T-helper 2 cell (primary cell): Measurements from ENCODE around the gene SCP2.

Experiments
- DNase-seq, 5 experiments: peaks; one replicate each; pipeline versions ENCODE4 v3.0.0 to v3.0.0-alpha.2; 2012 to 2022

The SCP2 gene

GRCh38 chr1:53069663-53070327 is 142.7 kb downstream of the SCP2 start:
- DNase-seq = no peak

- DNase-seq = peak in 1 of 5 experiments; percentile 0
Observed at GRCh38 chr1:53070621-53071020, 143.5 kb downstream of the SCP2 start.

GRCh38 chr1:53071167-53071865 is 144.2 kb downstream of the SCP2 start:
- DNase-seq = peak in 1 of 5 experiments; percentile 2

GRCh38 chr1:53071915-53072314 is 144.8 kb downstream of the SCP2 start:
- DNase-seq = no peak

GRCh38 chr1:53073287-53073686 is 146.2 kb downstream of the SCP2 start:
- no peak for DNase-seq

- DNase-seq = peak in 1 of 5 experiments; percentile 7
Observed at GRCh38 chr1:53073868-53074311, 146.8 kb downstream of the SCP2 start.

- DNase-seq = peak in 1 of 5 experiments; percentile 2
Observed at GRCh38 chr1:53074313-53075154, 147.5 kb downstream of the SCP2 start.

- no peak for DNase-seq
Observed at GRCh38 chr1:53075206-53075605, 148.1 kb downstream of the SCP2 start.

GRCh38 chr1:53075761-53076163 is 148.7 kb downstream of the SCP2 start:
- DNase-seq = peak in 1 of 5 experiments; percentile 0

GRCh38 chr1:53076165-53076564 is 149.1 kb downstream of the SCP2 start:
- peak in 1 of 5 experiments; percentile 5 for DNase-seq

- DNase-seq = no peak
Observed at GRCh38 chr1:53076721-53077598, 149.9 kb downstream of the SCP2 start.

- no peak for DNase-seq
Observed at GRCh38 chr1:53077599-53077965, 150.5 kb downstream of the SCP2 start.

- DNase-seq = no peak
Observed at GRCh38 chr1:53078333-53079101, 151.4 kb downstream of the SCP2 start.

- DNase-seq = no peak
Observed at GRCh38 chr1:53079251-53079650, 152.2 kb downstream of the SCP2 start.

GRCh38 chr1:53080041-53080440 is 153.0 kb downstream of the SCP2 start:
- DNase-seq = no peak

- no peak for DNase-seq
Observed at GRCh38 chr1:53080769-53081168, 153.7 kb downstream of the SCP2 start.

- no peak for DNase-seq
Observed at GRCh38 chr1:53081384-53082066, 154.4 kb downstream of the SCP2 start.

GRCh38 chr1:53082826-53083455 is 155.9 kb downstream of the SCP2 start:
- no peak for DNase-seq

- DNase-seq = no peak
Observed at GRCh38 chr1:53083636-53084588, 156.8 kb downstream of the SCP2 start.
